SU-DHL-6 (cell line): ENCODE data around the gene CTNND2.

Experiments used
- H2AFZ ChIP-seq: fragments of 200-600 bp; sonication (generic); 2 replicates; pipeline ENCODE4 v1.6.1; 2014; ENCODE audit warnings: low read depth, mild to moderate bottlenecking, moderate library complexity, mixed read lengths, antibody characterized with exemption, low read length; ENCODE audit not compliant: severe bottlenecking
- H3F3A ChIP-seq: fragments of 200-600 bp; shearing (Covaris generic); 2 replicates; pipeline ENCODE4 v1.6.0; 2016; ENCODE audit warnings: antibody characterized with exemption, mild to moderate bottlenecking; ENCODE audit not compliant: insufficient read depth
- H3K27ac ChIP-seq: fragments of 200-600 bp; sonication (generic); 2 replicates; pipeline ENCODE4 v1.5.1; 2016; ENCODE audit warnings: low read depth, mild to moderate bottlenecking, low read length, moderate library complexity, mixed read lengths
- H3K27me3 ChIP-seq: fragments of 200-600 bp; sonication (generic), shearing (Covaris generic); 2 replicates; pipeline ENCODE4 v1.6.0; 2014; ENCODE audit warnings: mild to moderate bottlenecking, low read length
- H3K36me3 ChIP-seq: fragments of 200-600 bp; sonication (generic); 2 replicates; pipeline ENCODE4 v1.6.1; 2014; ENCODE audit warnings: mild to moderate bottlenecking, low read length, mixed read lengths
- H3K4me2 ChIP-seq: fragments of 300-600, 200-600 bp; shearing (Covaris generic), sonication (generic); 2 replicates; pipeline ENCODE4 v1.6.0; 2014; ENCODE audit warnings: low read length, low read depth, mild to moderate bottlenecking; ENCODE audit not compliant: poor library complexity, severe bottlenecking
- H3K4me3 ChIP-seq: fragments of 200-600 bp; sonication (generic); 2 replicates; pipeline ENCODE4 v1.5.1; 2014; ENCODE audit warnings: antibody characterized with exemption, low read length, mild to moderate bottlenecking, mixed read lengths; ENCODE audit not compliant: insufficient read depth, poor library complexity, severe bottlenecking
- H3K79me2 ChIP-seq: fragments of 200-600 bp; sonication (generic); 2 replicates; pipeline ENCODE4 v1.6.1; 2014; ENCODE audit warnings: mild to moderate bottlenecking, low read length, moderate library complexity; ENCODE audit not compliant: insufficient read depth
- H3K9ac ChIP-seq: fragments of 200-600 bp; sonication (generic); 2 replicates; pipeline ENCODE4 v1.7.0; 2014; ENCODE audit warnings: mild to moderate bottlenecking, low read length
- H3K9me2 ChIP-seq: fragments of 200-600 bp; sonication (generic); replicated peaks from 2 replicates; pipeline ENCODE4 v1.6.1; 2014; ENCODE audit warnings: low read length; ENCODE audit not compliant: insufficient read depth
- H3K9me3 ChIP-seq: fragments of 200-600 bp; sonication (generic); 2 replicates; pipeline ENCODE4 v1.6.1; 2014; ENCODE audit warnings: low read length, mixed read lengths; ENCODE audit not compliant: insufficient read depth
- H4K20me1 ChIP-seq: fragments of 200-600 bp; sonication (generic); 2 replicates; pipeline ENCODE4 v1.6.1; 2014; ENCODE audit warnings: low read depth, mild to moderate bottlenecking, antibody characterized with exemption, low read length, moderate library complexity, mixed read lengths
- EZH2phosphoT487 ChIP-seq: fragments of 200-600 bp; sonication (generic), shearing (Covaris generic); conservative IDR thresholded peaks from 2 replicates; pipeline ENCODE4 v1.6.1; 2018; ENCODE audit warnings: mild to moderate bottlenecking, antibody characterized with exemption, low read length, moderate library complexity, mixed read lengths
- TF ChIP-seq, protein P1 (sequence below): fragments of 200-600 bp; sonication (generic); IDR thresholded peaks from one replicate; pipeline ENCODE4 v1.5.1; 2017; ENCODE audit warnings: antibody characterized with exemption, mild to moderate bottlenecking, low read length, moderate library complexity; ENCODE audit not compliant: insufficient read depth, poor library complexity, severe bottlenecking

CTNND2 gene

DNA sequence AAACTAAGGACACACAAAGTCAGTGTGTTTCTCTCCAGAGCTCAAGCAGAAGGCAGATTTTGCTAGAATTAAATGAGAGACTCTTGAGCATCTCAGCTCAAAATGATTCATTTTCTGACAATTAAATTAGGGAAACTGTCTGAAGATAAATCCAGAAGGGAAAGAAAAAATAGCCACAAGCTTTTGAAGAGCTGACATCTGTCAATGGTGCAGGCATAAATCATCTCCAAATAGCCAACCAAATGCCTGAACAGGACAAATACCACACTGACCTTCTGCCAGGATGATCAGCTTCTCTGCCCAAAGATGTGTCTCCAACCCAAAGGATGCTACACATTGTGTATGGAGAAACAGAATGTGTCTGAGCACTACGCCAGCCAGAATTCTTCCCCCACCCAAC, 199.3 kb downstream of the CTNND2 start:
- Histone ChIP-seq H4K20me1 (no peaks in the 10 kb centered on the region), H3K79me2 (no peaks in the 10 kb centered on the region), H3K9me3 (no peaks in the 10 kb centered on the region), H3F3A (no peaks in the 10 kb centered on the region), H3K27me3 (no peaks in the 10 kb centered on the region), H3K4me2 (no peak overlapping the region), H3K9me2 (no peaks in the 10 kb centered on the region), H3K9ac (no peak overlapping the region), H3K27ac (no peak overlapping the region), H3K36me3 (no peaks in the 10 kb centered on the region), H2AFZ (no peak overlapping the region), H3K4me3 (no peak overlapping the region)
- TF ChIP-seq EZH2phosphoT487 = no peak
- TF ChIP-seq, protein P1, sequence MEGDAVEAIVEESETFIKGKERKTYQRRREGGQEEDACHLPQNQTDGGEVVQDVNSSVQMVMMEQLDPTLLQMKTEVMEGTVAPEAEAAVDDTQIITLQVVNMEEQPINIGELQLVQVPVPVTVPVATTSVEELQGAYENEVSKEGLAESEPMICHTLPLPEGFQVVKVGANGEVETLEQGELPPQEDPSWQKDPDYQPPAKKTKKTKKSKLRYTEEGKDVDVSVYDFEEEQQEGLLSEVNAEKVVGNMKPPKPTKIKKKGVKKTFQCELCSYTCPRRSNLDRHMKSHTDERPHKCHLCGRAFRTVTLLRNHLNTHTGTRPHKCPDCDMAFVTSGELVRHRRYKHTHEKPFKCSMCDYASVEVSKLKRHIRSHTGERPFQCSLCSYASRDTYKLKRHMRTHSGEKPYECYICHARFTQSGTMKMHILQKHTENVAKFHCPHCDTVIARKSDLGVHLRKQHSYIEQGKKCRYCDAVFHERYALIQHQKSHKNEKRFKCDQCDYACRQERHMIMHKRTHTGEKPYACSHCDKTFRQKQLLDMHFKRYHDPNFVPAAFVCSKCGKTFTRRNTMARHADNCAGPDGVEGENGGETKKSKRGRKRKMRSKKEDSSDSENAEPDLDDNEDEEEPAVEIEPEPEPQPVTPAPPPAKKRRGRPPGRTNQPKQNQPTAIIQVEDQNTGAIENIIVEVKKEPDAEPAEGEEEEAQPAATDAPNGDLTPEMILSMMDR = no peak

DNA sequence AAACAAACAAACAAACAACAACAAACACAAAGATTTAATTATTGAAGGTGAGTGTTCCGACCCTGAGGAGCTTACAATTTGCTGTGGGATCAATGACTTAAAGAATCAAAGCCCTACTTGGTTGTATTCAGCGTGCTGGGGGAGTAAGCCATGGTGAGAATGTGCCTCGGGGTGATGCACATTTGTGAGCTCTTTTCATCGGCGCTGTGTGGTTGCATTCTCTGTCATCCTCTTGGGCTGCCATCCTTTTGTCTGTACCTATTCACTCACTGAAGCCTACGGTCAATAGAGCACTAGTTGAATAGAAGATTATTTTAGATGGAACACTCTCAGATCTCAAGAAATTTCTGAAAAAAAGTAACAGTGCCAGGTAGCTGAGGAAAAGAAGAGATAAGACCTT, 203.9 kb downstream of the CTNND2 start:
- no peaks in the 10 kb centered on the region for H3K9me3 ChIP-seq
- H3K79me2 ChIP-seq = no peaks in the 10 kb centered on the region
- no peak overlapping the region for H2AFZ ChIP-seq
- H3K9me2 ChIP-seq = no peaks in the 10 kb centered on the region
- H4K20me1 ChIP-seq = no peaks in the 10 kb centered on the region
- no peaks in the 10 kb centered on the region for H3F3A ChIP-seq
- no peak overlapping the region for H3K27ac ChIP-seq
- no peak overlapping the region for H3K4me2 ChIP-seq
- H3K9ac ChIP-seq = no peak overlapping the region
- no peak for TF ChIP-seq EZH2phosphoT487
- TF ChIP-seq, protein P1 = no peak
- H3K36me3 ChIP-seq = no peaks in the 10 kb centered on the region
- H3K4me3 ChIP-seq = no peak overlapping the region
- no peaks in the 10 kb centered on the region for H3K27me3 ChIP-seq

DNA sequence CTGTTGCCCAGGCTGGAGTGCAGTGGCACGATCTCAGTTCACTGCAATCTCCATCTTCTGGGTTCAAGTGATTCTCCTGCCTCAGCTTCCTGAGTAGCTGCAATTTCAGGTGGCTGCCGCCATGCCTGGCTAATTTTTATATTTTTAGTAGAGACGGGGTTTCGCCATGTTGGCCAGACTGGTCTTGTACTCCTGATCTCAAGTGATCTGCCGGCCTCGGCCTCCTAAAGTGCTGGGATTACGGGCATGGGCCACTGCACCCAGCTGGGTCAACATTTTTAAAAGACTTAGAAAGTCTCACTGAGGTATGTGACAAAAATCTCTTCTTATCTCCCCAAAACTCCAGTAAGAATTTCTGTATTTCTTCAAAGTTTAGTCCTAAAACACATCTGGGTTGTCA, 211.6 kb downstream of the CTNND2 start:
- no peaks in the 10 kb centered on the region for H3K9me3 ChIP-seq
- no peak overlapping the region for H3K27ac ChIP-seq
- no peaks in the 10 kb centered on the region for H3K27me3 ChIP-seq
- no peak overlapping the region for H3K4me2 ChIP-seq
- no peaks in the 10 kb centered on the region for H3F3A ChIP-seq
- no peaks in the 10 kb centered on the region for H3K36me3 ChIP-seq
- no peaks in the 10 kb centered on the region for H3K79me2 ChIP-seq
- no peak overlapping the region for H3K9ac ChIP-seq
- no peaks in the 10 kb centered on the region for H4K20me1 ChIP-seq
- H3K4me3 ChIP-seq = no peak overlapping the region
- TF ChIP-seq, protein P1 = no peak
- no peak for TF ChIP-seq EZH2phosphoT487
- no peaks in the 10 kb centered on the region for H3K9me2 ChIP-seq
- no peak overlapping the region for H2AFZ ChIP-seq
